PFSK-1 (cell line): Measurements from ENCODE around the gene KCNQ1OT1.

Source experiments
- TAF1 ChIP-seq: IDR thresholded peaks from 2 replicates; pipeline ENCODE4 v1.6.1; 2012; ENCODE audit warnings: low read length, control low read depth, borderline replicate concordance; ENCODE audit not compliant: insufficient read depth
- TF ChIP-seq, protein P1 (sequence below), 2 experiments: IDR thresholded peaks; 2 replicates each; pipeline versions ENCODE4 v1.6.1 to v1.8.0; 2011 to 2012; ENCODE audit warnings: low read depth in 2 of 2, low read length in 2 of 2, control low read depth in 1 of 2, inconsistent platforms in 1 of 2, mild to moderate bottlenecking in 1 of 2, moderate library complexity in 1 of 2; ENCODE audit not compliant: insufficient read depth in 1 of 2

DNA sequence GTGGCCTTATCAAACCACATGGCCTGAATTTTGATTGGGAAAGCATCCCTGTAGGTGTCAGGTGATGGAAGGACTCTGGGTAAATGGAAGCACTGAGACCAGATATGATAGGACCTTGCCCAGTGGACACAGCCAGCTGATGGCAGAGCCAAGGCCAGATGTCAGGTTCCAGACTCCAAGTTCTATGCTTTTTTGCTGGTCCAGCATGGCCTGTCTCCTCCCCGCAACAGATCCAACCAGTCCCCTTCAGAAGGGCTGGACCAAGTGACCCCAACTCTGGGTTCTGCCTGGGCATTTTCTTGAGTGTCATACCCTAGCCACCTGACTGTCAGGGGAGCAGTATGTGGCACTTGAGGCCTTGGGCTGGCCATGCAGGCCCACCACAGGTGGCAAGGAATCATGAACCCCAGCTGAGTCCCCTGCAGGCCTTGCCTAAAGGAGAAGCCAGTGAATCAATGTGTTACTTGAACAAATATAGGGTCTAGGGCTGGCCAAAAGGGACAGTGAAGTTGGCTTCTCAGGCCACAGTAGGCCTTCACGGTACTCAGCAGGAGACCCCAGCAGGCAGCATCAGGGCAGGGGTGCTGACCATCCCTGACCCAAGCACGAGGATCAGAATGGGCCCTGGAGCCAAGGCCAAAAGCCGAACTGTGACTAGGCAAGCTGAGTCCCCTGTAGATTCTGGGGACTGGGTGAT, 27.1 kb downstream of the KCNQ1OT1 start:
- TF ChIP-seq TAF1: no peak
- TF ChIP-seq, protein P1, sequence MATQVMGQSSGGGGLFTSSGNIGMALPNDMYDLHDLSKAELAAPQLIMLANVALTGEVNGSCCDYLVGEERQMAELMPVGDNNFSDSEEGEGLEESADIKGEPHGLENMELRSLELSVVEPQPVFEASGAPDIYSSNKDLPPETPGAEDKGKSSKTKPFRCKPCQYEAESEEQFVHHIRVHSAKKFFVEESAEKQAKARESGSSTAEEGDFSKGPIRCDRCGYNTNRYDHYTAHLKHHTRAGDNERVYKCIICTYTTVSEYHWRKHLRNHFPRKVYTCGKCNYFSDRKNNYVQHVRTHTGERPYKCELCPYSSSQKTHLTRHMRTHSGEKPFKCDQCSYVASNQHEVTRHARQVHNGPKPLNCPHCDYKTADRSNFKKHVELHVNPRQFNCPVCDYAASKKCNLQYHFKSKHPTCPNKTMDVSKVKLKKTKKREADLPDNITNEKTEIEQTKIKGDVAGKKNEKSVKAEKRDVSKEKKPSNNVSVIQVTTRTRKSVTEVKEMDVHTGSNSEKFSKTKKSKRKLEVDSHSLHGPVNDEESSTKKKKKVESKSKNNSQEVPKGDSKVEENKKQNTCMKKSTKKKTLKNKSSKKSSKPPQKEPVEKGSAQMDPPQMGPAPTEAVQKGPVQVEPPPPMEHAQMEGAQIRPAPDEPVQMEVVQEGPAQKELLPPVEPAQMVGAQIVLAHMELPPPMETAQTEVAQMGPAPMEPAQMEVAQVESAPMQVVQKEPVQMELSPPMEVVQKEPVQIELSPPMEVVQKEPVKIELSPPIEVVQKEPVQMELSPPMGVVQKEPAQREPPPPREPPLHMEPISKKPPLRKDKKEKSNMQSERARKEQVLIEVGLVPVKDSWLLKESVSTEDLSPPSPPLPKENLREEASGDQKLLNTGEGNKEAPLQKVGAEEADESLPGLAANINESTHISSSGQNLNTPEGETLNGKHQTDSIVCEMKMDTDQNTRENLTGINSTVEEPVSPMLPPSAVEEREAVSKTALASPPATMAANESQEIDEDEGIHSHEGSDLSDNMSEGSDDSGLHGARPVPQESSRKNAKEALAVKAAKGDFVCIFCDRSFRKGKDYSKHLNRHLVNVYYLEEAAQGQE (IDR thresholded peaks at IDR 0.05; ENCODE audit: insufficient read depth in 1 of 2, low read depth in 2 of 2, low read length in 2 of 2): no peak
